HUES6 (cell line): ENCODE results near the gene NIN.

Experiments used
- H3K27ac ChIP-seq: 2 replicates; pipeline ENCODE4 v1.7.0; 2013; ENCODE audit warnings: low read depth, mild to moderate bottlenecking, low read length, inconsistent platforms
- H3K27me3 ChIP-seq: 2 replicates; pipeline ENCODE4 v1.6.1; 2013; ENCODE audit warnings: low read length; ENCODE audit not compliant: control insufficient read depth, insufficient read depth
- H3K36me3 ChIP-seq: 2 replicates; pipeline ENCODE4 v1.6.1; 2013; ENCODE audit warnings: low read length; ENCODE audit not compliant: control insufficient read depth, insufficient read depth
- H3K4me1 ChIP-seq: 2 replicates; pipeline ENCODE4 v1.6.1; 2013; ENCODE audit warnings: low read length; ENCODE audit not compliant: control insufficient read depth, insufficient read depth
- H3K4me3 ChIP-seq: 2 replicates; pipeline ENCODE4 v1.5.1; 2013; ENCODE audit warnings: low read depth, low read length
- H3K9ac ChIP-seq: one replicate; pipeline ENCODE4 v1.6.1; 2013; ENCODE audit warnings: mild to moderate bottlenecking, low read length
- H3K9me3 ChIP-seq: 2 replicates; pipeline ENCODE4 v1.6.1; 2013; ENCODE audit warnings: low read depth, low read length; ENCODE audit not compliant: control insufficient read depth, insufficient read depth

NIN gene

GRCh38 chr14:50859296-50859624 lies 28.3 kb upstream of the NIN start:
- H3K9me3 ChIP-seq = no peaks in the 10 kb centered on the region
- H3K9ac ChIP-seq = no peak overlapping the region
- no peaks in the 10 kb centered on the region for H3K36me3 ChIP-seq
- no peaks in the 10 kb centered on the region for H3K27me3 ChIP-seq
- H3K27ac ChIP-seq = no peak overlapping the region
- peaks cover 32% of the 10 kb centered on the region for H3K4me1 ChIP-seq
- no peak overlapping the region for H3K4me3 ChIP-seq

GRCh38 chr14:50856660-50857059 lies 25.7 kb upstream of the NIN start:
- Histone ChIP-seq H3K27ac (no peak overlapping the region), H3K9ac (no peak overlapping the region), H3K4me1 (peaks cover 21% of the 10 kb centered on the region), H3K9me3 (no peaks in the 10 kb centered on the region), H3K27me3 (no peaks in the 10 kb centered on the region), H3K4me3 (no peak overlapping the region), H3K36me3 (no peaks in the 10 kb centered on the region)

- Histone ChIP-seq H3K4me1 (peaks cover 12% of the 10 kb centered on the region), H3K9ac (no peak overlapping the region), H3K36me3 (no peaks in the 10 kb centered on the region), H3K27me3 (no peaks in the 10 kb centered on the region), H3K27ac (no peak overlapping the region), H3K9me3 (no peaks in the 10 kb centered on the region), H3K4me3 (no peak overlapping the region)
Measured at GRCh38 chr14:50855558-50855957, 24.6 kb upstream of the NIN start.

GRCh38 chr14:50854521-50854920 lies 23.6 kb upstream of the NIN start:
- no peak overlapping the region for H3K27ac ChIP-seq
- H3K4me3 ChIP-seq = no peak overlapping the region
- no peaks in the 10 kb centered on the region for H3K27me3 ChIP-seq

GRCh38 chr14:50853891-50854290 lies 22.9 kb upstream of the NIN start:
- no peak overlapping the region for H3K4me3 ChIP-seq
- H3K9me3 ChIP-seq = no peaks in the 10 kb centered on the region
- no peaks in the 10 kb centered on the region for H3K27me3 ChIP-seq
- no peaks in the 10 kb centered on the region for H3K4me1 ChIP-seq
- no peaks in the 10 kb centered on the region for H3K36me3 ChIP-seq
- no peak overlapping the region for H3K9ac ChIP-seq
- H3K27ac ChIP-seq = no peak overlapping the region

More at GRCh38 chr14:50854521-50854920, 23.6 kb upstream of the NIN start:
- Histone ChIP-seq H3K9ac (no peak overlapping the region), H3K4me1 (peaks cover 3% of the 10 kb centered on the region), H3K9me3 (no peaks in the 10 kb centered on the region), H3K36me3 (no peaks in the 10 kb centered on the region)

- Histone ChIP-seq H3K27ac (no peak overlapping the region), H3K4me1 (no peaks in the 10 kb centered on the region), H3K4me3 (no peak overlapping the region), H3K27me3 (no peaks in the 10 kb centered on the region; the same call in 1 of the 2 replicates), H3K9ac (no peak overlapping the region), H3K9me3 (no peaks in the 10 kb centered on the region), H3K36me3 (no peaks in the 10 kb centered on the region)
Measured at GRCh38 chr14:50846226-50846880, 15.4 kb upstream of the NIN start.

GRCh38 chr14:50845166-50845565 lies 14.2 kb upstream of the NIN start:
- H3K4me1 ChIP-seq = no peaks in the 10 kb centered on the region
- no peak overlapping the region for H3K4me3 ChIP-seq
- no peaks in the 10 kb centered on the region; the same call in 1 of the 2 replicates for H3K27me3 ChIP-seq
- no peaks in the 10 kb centered on the region for H3K36me3 ChIP-seq
- H3K9ac ChIP-seq = no peak overlapping the region
- H3K9me3 ChIP-seq = no peaks in the 10 kb centered on the region
- H3K27ac ChIP-seq = no peak overlapping the region

- Histone ChIP-seq H3K4me1 (no peaks in the 10 kb centered on the region), H3K9ac (no peak overlapping the region), H3K4me3 (no peak overlapping the region), H3K27ac (no peak overlapping the region), H3K9me3 (no peaks in the 10 kb centered on the region), H3K36me3 (no peaks in the 10 kb centered on the region), H3K27me3 (peaks cover 2% of the 10 kb centered on the region; the same call in 1 of the 2 replicates)
Measured at GRCh38 chr14:50844391-50844790, 13.4 kb upstream of the NIN start.

- Histone ChIP-seq H3K36me3 (no peaks in the 10 kb centered on the region), H3K4me3 (no peak overlapping the region), H3K27ac (no peak overlapping the region), H3K27me3 (peaks cover 13% of the 10 kb centered on the region), H3K9ac (no peak overlapping the region), H3K9me3 (no peaks in the 10 kb centered on the region), H3K4me1 (no peaks in the 10 kb centered on the region)
Measured at GRCh38 chr14:50839691-50840090, 8.7 kb upstream of the NIN start.

GRCh38 chr14:50839048-50839447 lies 8.1 kb upstream of the NIN start:
- Histone ChIP-seq H3K36me3 (no peaks in the 10 kb centered on the region), H3K9me3 (no peaks in the 10 kb centered on the region), H3K27me3 (peaks cover 19% of the 10 kb centered on the region), H3K9ac (no peak overlapping the region), H3K27ac (no peak overlapping the region), H3K4me3 (no peak overlapping the region), H3K4me1 (no peaks in the 10 kb centered on the region)

- H3K4me1 ChIP-seq = no peaks in the 10 kb centered on the region
- no peaks in the 10 kb centered on the region for H3K36me3 ChIP-seq
- peaks cover 26% of the 10 kb centered on the region for H3K27me3 ChIP-seq
- H3K9me3 ChIP-seq = no peaks in the 10 kb centered on the region
- no peak overlapping the region for H3K27ac ChIP-seq
- no peak overlapping the region for H3K4me3 ChIP-seq
- no peak overlapping the region for H3K9ac ChIP-seq
Measured at GRCh38 chr14:50837850-50838470, 7.0 kb upstream of the NIN start.
